ENCODE measurements around the gene SLC22A3.

DNA sequence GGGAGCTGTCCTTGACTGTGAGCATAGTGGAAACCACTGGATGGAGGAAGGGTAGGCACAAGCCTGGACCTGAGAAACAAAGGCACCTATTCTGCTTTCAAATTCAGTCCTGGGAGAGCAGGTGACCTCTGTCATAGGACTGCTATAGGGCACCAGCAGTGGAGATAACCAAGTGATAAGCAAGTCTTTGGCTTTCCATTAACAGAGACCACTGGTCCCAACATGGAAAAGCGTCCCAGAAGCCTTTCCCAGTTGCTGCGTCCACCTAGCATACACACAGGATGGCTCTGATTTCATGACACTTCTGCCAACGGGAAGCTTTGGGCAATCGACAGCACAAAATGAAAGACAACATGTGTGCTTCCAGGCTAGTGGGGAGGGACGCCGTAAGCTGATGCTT lies 8.9 kb downstream of the SLC22A3 start:
- no peak for TF ChIP-seq CTCF (IDR thresholded peaks at IDR 0.05 in 4 of 5, conservative IDR thresholded peaks at IDR 0.05 in 1 of 5)
- TF ChIP-seq POLR2A (IDR thresholded peaks at IDR 0.05), result no peak
